ENCODE results near the gene XRCC4.

Gene XRCC4

DNA sequence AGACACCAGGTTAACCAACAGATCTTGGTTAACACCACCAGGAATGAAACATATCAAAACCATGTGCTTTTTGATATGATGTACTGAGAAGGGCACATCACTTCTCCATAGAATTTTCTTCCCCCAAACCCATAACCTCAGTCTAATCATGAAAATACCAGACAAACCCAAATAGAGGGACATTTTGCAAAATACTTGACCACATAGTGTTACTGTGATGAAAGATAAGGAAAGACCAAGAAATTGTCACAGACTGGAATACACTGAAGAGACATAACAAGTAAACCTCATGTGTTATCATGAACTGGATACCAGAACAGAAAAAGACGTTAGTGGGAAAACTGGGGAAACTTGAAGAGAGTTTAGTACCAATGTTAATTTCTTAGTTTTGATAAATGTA is 319.3 kb downstream of the XRCC4 start:
- DNase-seq: no peak

DNA sequence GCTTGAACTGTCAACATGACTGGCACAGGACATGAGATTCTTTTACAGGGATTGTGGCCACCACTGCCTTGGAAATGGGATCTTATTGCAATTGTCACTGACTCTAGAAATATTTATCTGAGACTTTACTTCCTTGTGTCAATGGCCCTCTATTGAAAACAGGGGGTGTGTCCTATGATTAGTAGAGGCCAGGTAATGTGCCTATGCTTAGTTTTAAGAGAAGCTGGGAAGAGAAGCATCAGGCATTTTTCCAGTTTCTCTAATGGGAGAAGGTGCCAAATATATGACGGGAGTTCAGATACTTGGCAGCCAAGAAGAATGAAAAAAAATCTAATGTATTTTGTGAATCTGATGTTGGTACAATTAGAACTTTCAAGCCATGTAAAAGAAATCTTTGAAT is 320.3 kb downstream of the XRCC4 start:
- DNase-seq: no peak

DNA sequence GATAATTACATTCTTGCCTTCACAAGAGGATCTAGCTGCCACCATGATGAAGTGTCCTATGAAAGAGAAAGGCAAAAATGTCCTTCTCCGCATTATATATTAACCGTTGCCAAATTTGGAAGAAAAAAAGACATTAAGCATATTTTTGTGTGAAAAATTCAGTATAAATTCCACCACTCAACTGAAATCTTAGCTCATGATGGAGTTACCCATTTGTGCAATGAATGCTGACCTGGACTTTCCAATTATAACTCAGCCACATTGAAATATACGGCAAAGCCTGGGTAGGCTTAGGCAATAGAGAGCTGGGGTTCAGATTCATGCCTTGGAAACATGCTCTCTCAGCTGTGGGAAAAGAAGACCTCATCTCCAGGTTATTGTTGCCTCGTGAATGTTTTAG is 322.9 kb downstream of the XRCC4 start:
- DNase-seq: no peak

DNA sequence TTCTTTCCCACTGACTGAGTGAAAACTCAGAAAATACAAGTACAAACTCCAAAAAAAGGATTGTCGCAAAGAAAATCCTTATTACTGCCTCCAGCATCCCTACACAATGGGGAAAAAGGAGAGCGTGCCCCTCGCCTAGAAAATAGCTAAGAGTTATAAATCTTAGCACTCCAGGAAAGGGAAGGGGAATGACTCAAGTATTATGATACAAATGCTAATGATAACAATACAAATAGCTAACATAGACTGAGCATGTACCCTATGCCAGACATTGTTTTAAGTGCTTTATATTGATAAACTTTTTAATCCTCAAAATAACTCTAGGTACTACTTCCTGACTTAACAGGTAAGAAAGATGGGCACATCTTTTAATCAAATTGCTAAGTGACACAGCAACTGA is 323.4 kb downstream of the XRCC4 start:
- DNase-seq: no peak

DNA sequence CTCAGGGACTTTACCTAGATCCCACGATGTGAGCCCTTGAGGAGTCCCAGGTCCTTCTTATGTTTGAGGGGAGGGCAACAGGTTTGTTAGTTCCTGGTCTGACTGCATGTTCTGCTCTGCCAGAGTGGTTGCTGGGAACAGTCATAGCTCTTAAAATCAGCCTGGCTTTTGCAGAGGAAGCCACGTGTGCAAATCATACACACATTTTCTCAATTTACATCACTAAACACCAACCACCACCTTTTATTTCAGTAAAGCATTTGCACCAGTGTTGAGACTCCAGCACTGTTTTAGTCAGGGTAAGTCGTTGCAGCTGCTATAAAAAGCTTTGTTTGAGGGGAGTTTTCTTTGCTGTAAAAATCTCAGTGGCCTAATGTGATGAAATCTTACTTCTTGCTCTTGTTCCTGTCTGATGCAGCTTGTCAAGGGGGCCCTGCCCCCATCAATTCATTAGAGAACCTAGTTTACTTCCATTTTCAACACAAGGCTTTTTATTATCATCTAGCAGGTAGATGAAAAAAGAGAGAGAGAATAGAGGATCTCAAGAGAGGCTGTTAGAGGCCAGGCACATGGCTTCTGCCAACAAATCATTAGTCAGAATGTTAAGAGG is 323.9 kb downstream of the XRCC4 start:
- DNase-seq: no peak

DNA sequence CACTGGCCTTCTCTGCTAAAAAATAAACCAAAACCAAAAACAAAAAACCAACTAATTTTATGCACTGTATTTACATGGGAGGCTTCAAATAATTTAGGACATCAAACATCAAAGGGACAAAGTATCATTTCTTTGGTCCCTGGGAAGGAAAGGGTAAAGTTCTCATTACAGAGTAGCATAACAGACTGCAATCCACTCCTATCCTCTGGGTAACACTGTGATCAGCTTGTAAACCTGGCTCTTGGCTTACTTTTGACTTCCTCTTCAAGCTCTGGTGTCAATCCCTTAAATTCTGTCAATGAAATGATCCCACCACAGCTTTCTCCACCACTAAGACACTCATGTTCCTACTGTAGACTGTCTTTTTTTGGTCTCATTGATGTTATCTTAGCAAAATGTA is 324.4 kb downstream of the XRCC4 start:
- DNase-seq: no peak

Data from NCI-H510A (cell line).